GM13976 (cell line): ENCODE measurements around the gene GORASP2.

ENCODE experiments used
- DNase-seq: peaks from one replicate; pipeline ENCODE4 v3.0.0; 2012; ENCODE audit warnings: low spot score
- in situ Hi-C: fragments of 300-500 bp; cut with MboI; formaldehyde crosslinking; loops from one replicate; pipeline ENCODE4 v1.12.0; 2022; ENCODE audit warnings: low sequenced_read_pairs, mixed read lengths, inconsistent platforms; ENCODE audit not compliant: unreplicated experiment
- TF ChIP-seq, protein P1 (sequence below): IDR thresholded peaks from 2 replicates; pipeline ENCODE4 v1.5.1; 2012; ENCODE audit warnings: borderline replicate concordance, mild to moderate bottlenecking; ENCODE audit not compliant: insufficient read depth; ENCODE audit errors: extremely low read depth, missing control alignments, control extremely low read depth

Gene GORASP2

DNA sequence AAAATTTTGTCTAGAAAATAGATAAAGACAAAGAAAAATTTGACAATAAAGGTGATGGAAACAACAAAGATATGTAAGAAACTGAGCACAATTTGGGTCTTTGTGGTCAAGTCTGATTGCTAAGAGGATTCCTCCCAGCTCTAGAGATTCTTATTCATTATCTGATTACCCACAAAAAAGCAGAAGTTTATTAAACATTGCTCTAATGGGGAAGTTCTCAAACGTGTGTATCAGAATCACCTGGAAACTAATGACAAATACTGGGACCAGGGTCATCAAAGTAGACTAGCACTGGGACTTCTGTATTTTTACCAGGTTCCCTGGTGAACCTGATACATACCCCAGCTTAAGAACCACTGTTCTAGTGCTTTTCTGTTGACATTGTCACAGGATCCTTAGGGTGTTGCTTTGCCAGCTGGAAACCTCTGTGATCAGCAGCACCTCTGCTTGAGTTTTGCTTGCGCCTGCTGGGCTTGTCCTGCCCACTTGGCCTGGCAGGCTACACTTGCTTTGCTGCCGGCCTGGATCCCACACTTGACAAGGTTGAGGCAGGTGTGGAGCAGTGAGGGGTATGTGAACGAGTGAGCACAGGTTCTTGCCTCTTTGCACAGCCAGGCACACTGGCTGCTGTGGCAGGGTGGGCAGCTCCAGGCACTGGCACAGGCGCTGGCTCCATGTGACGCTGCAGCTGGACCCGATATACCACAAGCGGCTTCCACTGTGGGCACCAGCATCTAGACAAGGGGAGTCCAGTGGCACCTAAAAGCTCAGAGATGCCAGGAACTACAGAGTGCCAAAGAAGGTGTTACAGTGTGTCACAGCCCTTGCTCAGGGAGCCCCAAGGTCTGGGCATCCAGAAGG is 6.2 kb upstream of the GORASP2 start:
- DNase-seq, result no peak
- TF ChIP-seq, protein P1, sequence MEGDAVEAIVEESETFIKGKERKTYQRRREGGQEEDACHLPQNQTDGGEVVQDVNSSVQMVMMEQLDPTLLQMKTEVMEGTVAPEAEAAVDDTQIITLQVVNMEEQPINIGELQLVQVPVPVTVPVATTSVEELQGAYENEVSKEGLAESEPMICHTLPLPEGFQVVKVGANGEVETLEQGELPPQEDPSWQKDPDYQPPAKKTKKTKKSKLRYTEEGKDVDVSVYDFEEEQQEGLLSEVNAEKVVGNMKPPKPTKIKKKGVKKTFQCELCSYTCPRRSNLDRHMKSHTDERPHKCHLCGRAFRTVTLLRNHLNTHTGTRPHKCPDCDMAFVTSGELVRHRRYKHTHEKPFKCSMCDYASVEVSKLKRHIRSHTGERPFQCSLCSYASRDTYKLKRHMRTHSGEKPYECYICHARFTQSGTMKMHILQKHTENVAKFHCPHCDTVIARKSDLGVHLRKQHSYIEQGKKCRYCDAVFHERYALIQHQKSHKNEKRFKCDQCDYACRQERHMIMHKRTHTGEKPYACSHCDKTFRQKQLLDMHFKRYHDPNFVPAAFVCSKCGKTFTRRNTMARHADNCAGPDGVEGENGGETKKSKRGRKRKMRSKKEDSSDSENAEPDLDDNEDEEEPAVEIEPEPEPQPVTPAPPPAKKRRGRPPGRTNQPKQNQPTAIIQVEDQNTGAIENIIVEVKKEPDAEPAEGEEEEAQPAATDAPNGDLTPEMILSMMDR, result no peak
- in situ Hi-C loops, result no loop called here

DNA sequence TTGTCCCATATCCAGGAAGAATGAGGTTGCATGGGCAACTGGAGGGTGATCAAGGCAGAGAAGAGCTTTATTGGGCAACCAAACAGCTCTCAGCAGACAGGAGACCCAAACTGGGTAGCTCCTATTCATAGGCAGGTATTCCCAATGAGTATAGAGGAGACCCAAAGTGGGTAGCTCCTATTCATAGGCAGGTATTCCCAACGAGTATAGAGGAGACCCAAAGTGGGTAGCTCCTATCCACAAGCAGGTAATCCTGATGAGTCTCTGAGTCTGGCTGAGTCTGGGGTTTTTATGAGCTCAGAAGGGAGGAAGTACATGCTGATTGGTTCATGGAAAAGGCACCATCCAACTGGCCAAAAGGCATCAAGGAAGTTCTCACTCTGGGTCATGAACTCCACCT is 5.3 kb upstream of the GORASP2 start:
- TF ChIP-seq, protein P1, result no peak
- no peak for DNase-seq
- in situ Hi-C loops, result no loop called here

DNA sequence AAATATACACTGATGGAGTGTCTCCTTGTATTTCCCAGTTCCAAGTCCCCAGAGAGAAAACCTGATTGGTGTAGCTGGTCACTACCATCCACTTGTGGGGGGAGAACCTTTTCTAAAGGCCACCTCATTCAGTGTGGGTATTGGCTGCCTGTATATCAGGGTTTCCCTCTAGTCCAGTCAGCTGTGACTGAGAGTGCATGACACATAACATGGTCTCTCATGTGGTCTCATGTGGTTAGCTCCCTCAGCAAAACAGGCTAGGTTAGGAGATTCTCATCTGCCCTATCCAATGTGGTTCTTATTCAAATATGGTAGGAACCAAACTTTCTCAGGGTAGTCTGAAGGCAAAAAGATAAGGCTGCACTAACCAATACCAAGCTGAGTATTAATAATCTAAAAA is 4.1 kb upstream of the GORASP2 start:
- no peak for DNase-seq

DNA sequence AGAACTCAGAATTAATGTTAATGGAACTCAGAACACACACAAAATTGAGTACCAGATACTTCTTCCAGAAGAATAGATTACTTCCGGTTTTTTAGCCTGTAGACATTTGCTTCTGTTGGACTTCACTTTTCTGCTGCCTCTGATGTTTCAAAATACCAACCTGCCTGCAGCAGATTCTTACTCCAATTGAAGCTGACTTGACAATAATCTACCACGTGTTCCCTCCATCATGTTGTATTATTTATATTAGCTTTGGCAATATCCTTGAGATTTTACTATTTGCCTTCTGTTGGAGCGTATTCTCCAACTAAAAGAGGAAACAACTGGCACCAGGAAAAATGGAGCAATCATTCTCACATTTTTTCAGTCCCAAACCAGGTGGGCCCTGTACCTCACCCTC is 3.1 kb upstream of the GORASP2 start:
- TF ChIP-seq, protein P1, result no peak
- no peak for DNase-seq
- in situ Hi-C loops, result loop anchor here (25.0 kb wide), 1 partner anchor 1186 kb away; the partner anchor contains the start of gene DLX2

More for the DNA sequence above, 4.1 kb upstream of the GORASP2 start:
- in situ Hi-C loops, result loop anchor here (25.0 kb wide), 1 partner anchor 1187 kb away; the partner anchor contains the start of gene DLX2
- TF ChIP-seq, protein P1, result no peak

DNA sequence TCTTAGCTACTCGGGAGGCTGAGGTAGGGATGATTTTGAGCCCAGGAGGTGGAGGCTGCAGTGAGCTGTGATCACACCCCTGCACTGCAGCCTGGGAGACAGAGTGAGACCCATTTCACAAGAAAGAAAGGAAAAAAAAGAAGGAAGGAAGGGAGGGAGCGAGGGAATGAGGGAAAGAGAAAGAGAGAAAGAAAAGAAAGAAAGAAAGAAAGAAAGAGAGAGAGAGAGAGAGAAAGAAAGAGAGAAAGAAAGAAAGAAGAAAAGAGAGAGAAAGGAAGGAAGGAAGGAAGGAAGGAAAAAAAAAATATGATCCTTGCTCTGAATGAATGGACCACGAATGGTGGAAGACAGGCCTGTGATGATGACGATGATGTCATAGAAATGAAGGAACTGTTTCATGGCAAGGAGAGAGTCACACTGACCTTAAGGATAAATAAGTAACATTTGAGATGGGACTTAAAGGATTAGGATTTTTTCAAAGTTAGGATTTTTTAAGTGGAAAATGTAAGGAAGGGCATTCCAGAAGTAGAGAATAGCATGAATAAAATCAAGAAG is 2.2 kb upstream of the GORASP2 start:
- TF ChIP-seq, protein P1, result no peak
- DNase-seq, result no peak
- in situ Hi-C loops, result loop anchor here (25.0 kb wide), 1 partner anchor 1185 kb away; the partner anchor contains the start of gene DLX2

DNA sequence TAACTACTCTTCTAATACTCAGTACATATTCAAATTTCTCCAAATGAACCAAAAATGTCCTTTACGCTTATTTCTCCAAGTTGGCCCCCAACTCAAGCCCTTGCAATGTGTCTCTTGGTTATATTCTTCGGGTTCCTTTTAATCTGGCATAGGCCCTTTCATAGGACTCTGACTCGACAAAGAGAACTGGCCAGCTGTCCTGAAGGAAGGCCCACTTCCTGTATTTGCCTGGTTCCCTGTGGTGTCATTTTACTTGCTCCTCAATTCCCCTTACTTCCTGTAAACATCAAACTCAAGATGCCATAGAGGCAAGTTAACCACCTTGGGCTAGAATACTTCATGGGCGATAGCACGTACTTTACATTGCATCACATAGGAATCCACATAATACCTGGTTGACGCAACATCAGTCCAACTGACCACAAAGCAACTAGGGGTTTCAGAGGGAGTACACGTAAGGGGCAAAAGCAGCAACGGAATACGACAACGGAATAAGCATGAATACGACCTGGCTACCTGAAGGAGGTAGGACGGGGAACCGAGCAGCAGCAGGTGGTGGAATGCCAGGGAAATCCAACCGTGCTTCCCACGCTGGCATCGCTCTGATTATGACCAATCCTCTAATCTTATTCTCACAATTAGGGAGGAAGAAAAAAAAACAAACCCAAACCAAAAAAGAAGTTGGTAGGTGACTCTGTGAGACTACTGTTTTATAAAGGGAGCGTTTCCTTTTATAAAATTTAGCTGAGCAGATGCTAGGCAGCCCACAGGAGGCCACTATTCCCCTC is 823 bp upstream of the GORASP2 start:
- in situ Hi-C loops, result loop anchor here (25.0 kb wide), 1 partner anchor 1184 kb away; the partner anchor contains the start of gene DLX2
- TF ChIP-seq, protein P1, result no peak
- DNase-seq, result no peak
